ENCODE measurements around the gene H2BW2.
A peak's percentile ranks its signal among the peaks of the same experiment; 100 is the strongest.
"Not testable (repeated sequence)": the region's sequence is repeated elsewhere in the genome, so short reads cannot be mapped to it uniquely, and the experiment has no call there.

Gene H2BW2

DNA sequence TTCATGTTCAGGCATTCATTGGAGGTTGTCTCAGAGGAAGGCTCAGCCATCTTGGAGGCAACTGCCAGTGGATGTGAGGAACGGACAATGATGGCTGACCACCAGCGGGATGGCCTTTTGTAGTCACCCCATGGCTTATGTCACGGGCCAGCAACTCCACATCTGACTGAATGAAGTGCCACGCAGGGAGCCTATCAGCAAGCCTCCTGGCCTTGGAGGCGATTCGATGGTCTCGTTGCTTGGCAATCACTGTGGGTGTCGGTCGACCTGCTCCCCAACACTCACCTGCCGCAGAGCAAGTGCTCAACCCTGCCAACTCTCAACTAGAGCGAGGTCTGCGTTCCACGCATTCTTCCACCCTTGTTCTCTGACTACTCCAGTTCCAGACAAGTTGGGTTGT is 7.4 kb downstream of the H2BW2 start (continued):
- TF ChIP-seq ESRRG (CRISPR knock-in tag; IDR thresholded peaks at IDR 0.05) = no peak

GRCh38 chrX:104054956-104055355 is 15.2 kb downstream of the H2BW2 start:
- not testable (repeated sequence) for ATAC-seq

- not testable (repeated sequence) for ATAC-seq
Observed at GRCh38 chrX:104062636-104063035, 22.9 kb downstream of the H2BW2 start.

DNA sequence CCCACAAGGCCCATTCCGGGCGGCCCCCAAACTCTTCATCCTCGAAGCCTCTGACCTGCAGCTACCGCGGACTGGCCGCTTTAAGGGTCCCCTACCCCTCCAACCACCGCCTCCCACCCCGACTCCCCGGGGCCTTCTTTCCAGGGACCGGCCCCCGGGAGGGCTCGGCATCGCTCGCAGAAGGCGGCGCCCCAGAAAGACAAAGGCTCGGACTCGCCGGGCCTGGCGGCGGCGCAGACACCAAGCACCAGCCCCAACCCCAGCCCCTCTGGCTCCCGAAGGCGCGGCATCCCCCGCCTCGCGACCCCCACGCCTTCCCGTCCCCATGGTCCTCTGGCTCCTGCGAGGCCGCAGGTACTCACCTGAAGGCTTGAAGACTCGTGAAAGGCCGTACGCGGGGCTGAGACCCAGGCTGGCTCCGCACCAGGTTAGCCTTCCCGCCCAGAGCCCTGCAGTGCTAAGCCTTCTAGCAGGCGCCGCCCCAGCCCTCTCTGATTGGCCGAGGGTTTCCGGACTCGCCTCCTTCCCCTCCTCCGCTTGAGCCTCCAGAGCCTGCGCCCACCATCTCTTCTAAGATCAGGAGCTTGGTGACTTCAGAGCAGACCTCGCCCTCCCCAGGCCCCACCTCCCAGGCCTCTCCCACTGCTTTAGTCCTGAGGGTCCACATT is 36.2 kb downstream of the H2BW2 start, which contains the start of gene TMSB15C:
Gene TMSB15C (minus strand): TSS at position 459 of the 668 bp plus-strand sequence.
- peak; percentile 98 for ATAC-seq

DNA sequence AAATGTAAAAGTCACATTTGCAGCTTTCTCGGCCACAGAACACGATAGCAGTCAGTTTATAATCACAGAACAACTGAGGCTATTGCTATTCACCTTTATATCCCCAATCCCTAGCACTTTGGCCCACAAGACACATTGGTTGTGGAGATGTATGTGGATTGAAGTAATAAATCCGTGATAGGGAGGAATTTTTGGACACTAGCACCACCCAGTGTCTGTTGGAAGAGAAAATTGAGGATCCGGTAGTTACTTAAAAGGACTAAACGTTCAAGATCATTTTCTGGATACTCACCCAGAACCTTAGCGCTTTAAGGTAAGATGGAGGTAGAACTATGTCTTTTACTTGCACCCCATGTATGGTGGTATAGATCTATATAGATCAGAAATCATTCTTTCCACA is 38.1 kb downstream of the H2BW2 start:
- ATAC-seq = 0 out of 3 replicates have a peak, but pooled peaks have one; percentile 20

DNA sequence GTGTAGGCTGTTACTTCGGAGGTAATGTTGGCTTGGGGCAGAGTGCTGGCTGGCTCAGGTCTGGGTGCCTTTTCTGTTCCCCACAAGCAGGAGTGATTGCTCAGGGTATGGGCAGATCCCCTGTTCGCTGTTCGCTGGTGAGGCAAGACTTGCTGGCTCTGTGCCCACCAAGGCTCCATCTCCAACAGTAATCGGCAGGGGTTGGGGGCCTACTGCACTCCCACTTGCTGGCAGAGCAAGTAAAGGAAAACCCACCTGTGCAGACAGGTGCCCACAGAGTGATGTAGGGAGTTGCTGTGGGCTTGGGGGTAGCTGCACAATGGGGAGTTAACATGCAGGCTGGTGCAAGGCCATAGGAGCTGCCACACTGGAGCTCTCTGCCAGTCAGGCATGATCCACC is 44.3 kb downstream of the H2BW2 start:
- TF ChIP-seq ZC3H10 (CRISPR knock-in tag; IDR thresholded peaks at IDR 0.05) (no peak), GLIS3 (CRISPR knock-in tag; IDR thresholded peaks at IDR 0.05) (no peak), BACH2 (CRISPR knock-in tag; IDR thresholded peaks at IDR 0.05; ENCODE audit: borderline replicate concordance) (no peak), ZFP3 (CRISPR knock-in tag; IDR thresholded peaks at IDR 0.05) (no peak), ISL1 (CRISPR knock-in tag; IDR thresholded peaks at IDR 0.05) (no peak), PPARA (CRISPR knock-in tag; IDR thresholded peaks at IDR 0.05; ENCODE audit: borderline replicate concordance) (no peak), ZNF70 (CRISPR knock-in tag; IDR thresholded peaks at IDR 0.05) (no peak), ESRRG (CRISPR knock-in tag; IDR thresholded peaks at IDR 0.05) (no peak), PATZ1 (CRISPR knock-in tag; IDR thresholded peaks at IDR 0.05; ENCODE audit: borderline replicate concordance) (no peak), ZFP30 (CRISPR knock-in tag; IDR thresholded peaks at IDR 0.05) (no peak), ARNTL (CRISPR knock-in tag; IDR thresholded peaks at IDR 0.05; ENCODE audit: borderline replicate concordance, low read depth) (no peak), SNAI2 (CRISPR knock-in tag; IDR thresholded peaks at IDR 0.05) (no peak), ZNF565 (CRISPR knock-in tag; conservative IDR thresholded peaks at IDR 0.05; ENCODE audit: low read depth) (no peak)
- TF ChIP-seq, protein P1, sequence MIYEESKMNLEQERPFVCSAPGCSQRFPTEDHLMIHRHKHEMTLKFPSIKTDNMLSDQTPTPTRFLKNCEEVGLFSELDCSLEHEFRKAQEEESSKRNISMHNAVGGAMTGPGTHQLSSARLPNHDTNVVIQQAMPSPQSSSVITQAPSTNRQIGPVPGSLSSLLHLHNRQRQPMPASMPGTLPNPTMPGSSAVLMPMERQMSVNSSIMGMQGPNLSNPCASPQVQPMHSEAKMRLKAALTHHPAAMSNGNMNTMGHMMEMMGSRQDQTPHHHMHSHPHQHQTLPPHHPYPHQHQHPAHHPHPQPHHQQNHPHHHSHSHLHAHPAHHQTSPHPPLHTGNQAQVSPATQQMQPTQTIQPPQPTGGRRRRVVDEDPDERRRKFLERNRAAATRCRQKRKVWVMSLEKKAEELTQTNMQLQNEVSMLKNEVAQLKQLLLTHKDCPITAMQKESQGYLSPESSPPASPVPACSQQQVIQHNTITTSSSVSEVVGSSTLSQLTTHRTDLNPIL (CRISPR knock-in tag; IDR thresholded peaks at IDR 0.05; ENCODE audit: low read depth) = no peak
- TF ChIP-seq, protein P2, sequence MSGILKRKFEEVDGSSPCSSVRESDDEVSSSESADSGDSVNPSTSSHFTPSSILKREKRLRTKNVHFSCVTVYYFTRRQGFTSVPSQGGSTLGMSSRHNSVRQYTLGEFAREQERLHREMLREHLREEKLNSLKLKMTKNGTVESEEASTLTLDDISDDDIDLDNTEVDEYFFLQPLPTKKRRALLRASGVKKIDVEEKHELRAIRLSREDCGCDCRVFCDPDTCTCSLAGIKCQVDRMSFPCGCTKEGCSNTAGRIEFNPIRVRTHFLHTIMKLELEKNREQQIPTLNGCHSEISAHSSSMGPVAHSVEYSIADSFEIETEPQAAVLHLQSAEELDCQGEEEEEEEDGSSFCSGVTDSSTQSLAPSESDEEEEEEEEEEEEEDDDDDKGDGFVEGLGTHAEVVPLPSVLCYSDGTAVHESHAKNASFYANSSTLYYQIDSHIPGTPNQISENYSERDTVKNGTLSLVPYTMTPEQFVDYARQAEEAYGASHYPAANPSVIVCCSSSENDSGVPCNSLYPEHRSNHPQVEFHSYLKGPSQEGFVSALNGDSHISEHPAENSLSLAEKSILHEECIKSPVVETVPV (CRISPR knock-in tag; IDR thresholded peaks at IDR 0.05) = no peak
- ATAC-seq = no peak

GRCh38 chrX:104084534-104085277 is 45.0 kb downstream of the H2BW2 start:
- no peak for ATAC-seq
- TF ChIP-seq ZFP3 (CRISPR knock-in tag; IDR thresholded peaks at IDR 0.05) (no peak), PATZ1 (CRISPR knock-in tag; IDR thresholded peaks at IDR 0.05; ENCODE audit: borderline replicate concordance) (no peak), ZNF565 (CRISPR knock-in tag; conservative IDR thresholded peaks at IDR 0.05; ENCODE audit: low read depth) (no peak), GLIS3 (CRISPR knock-in tag; IDR thresholded peaks at IDR 0.05) (no peak), ZC3H10 (CRISPR knock-in tag; IDR thresholded peaks at IDR 0.05) (no peak), CSDC2 (CRISPR knock-in tag; IDR thresholded peaks at IDR 0.05) (no peak), ESRRG (CRISPR knock-in tag; IDR thresholded peaks at IDR 0.05) (no peak)
- TF ChIP-seq, protein P3, sequence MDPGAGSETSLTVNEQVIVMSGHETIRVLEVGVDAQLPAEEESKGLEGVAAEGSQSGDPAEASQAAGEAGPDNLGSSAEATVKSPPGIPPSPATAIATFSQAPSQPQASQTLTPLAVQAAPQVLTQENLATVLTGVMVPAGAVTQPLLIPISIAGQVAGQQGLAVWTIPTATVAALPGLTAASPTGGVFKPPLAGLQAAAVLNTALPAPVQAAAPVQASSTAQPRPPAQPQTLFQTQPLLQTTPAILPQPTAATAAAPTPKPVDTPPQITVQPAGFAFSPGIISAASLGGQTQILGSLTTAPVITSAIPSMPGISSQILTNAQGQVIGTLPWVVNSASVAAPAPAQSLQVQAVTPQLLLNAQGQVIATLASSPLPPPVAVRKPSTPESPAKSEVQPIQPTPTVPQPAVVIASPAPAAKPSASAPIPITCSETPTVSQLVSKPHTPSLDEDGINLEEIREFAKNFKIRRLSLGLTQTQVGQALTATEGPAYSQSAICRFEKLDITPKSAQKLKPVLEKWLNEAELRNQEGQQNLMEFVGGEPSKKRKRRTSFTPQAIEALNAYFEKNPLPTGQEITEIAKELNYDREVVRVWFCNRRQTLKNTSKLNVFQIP (CRISPR knock-in tag; IDR thresholded peaks at IDR 0.05; ENCODE audit: borderline replicate concordance, low read depth) = no peak
- TF ChIP-seq, protein P2 (CRISPR knock-in tag; IDR thresholded peaks at IDR 0.05) = no peak

Measured in SK-N-SH treated with all-trans-retinoic acid at 6 μM for 48 hours (cell line).